GM21825 (cell line): ENCODE results near the gene KREMEN2.
A peak's percentile ranks its signal among the peaks of the same experiment; 100 is the strongest.

Experiments
- ATAC-seq: cut with Tn5 transposase; IDR thresholded peaks from one replicate; pipeline ENCODE4 v1.9.1; 2021; ENCODE audit warnings: mild to moderate bottlenecking, moderate library complexity; ENCODE audit not compliant: unreplicated experiment

KREMEN2 gene

DNA sequence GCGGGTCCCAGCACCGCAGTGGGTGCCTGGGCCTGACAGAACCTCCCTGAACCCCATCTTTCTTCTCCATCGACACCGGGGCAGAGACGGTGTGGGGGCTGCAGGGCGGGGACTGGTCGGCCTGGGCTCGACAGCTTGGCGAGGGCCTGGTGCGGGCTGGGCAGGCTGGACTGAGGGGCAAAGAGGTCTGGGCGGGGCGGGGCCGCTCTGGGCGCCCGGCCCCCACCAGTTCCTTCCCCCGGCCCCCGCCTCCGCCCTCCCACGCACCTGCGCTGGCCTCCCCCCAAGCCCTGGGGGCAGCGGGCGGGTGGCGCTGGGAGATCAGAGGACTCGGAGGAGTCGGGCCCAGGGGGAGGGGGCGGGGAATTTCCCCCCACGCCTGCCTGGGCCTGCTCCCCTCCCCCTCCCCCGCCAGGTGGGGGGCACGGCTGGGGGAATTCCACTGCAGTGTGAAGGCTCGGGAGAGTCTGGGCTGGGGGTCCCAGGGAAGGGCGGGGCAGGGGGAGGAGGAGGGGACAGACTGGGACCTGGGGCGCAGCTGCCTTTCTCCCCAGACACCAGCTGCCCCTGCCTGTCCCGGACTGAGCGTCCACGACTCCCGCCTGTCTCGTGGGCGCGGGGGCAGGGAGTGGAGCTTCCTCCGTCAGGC, 877 bp upstream of the KREMEN2 start:
- ATAC-seq: no peak

DNA sequence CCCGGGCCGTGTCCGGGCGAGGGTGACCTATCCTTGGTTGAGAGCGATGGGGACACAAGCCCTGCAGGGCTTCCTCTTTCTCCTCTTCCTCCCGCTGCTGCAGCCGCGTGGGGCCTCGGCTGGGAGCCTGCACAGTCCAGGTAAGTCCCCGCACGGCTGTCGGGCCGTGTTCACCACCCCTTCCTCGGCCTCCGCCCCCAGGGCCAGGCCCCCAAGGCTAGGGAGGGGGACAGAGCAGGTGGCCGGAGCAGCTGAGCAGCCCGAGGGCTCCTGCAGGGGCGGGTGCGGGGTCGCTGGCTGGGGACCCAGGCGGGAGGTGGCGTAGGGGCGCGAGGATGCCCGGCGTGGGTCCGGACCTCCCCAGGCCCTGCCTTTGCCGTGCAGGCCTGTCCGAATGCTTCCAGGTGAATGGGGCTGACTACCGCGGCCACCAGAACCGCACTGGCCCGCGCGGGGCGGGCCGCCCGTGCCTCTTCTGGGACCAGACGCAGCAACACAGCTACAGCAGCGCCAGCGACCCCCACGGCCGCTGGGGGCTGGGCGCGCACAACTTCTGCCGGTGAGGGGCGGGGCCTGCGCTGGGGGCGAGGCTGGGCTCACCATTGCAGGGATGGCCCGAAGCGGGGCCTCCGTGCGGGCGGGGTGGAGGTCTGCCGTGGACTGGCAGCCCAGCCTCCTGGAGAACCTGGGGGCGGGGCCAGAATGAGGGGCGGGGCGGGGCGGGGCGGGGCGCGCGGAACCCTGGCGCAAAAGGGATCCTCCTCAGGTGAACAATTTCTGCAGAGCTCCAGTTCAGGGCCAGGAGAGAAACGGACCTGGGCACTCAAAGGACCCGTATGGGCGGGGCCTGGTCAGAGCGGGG, 631 bp downstream of the KREMEN2 start:
- no peak for ATAC-seq

DNA sequence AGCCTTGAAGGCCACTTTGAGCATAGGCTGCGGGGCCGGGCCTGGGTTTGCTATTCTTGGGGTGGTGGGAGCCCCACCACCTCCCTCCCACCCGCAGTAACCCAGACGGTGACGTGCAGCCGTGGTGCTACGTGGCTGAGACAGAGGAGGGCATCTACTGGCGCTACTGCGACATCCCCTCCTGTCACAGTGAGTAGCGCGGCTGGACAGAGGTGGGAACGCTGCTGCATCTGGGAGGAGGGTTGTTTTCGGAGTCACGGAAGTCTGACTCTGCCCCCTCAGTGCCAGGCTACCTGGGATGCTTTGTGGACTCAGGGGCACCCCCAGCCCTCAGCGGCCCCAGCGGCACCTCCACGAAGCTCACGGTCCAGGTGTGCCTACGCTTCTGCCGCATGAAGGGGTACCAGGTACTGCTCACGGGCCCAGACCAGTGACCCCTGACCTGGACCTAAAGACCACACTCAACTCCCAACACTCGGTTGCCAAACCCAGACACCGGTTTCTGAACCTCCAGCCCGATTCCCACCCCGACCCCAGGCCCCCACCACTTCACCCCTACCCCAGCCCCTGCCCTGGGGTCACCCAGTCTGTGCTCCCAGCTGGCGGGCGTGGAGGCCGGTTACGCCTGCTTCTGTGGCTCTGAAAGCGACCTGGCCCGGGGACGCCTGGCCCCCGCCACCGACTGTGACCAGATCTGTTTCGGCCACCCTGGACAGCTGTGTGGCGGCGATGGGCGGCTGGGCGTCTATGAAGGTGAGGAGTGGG, 2.1 kb downstream of the KREMEN2 start:
- no peak for ATAC-seq

DNA sequence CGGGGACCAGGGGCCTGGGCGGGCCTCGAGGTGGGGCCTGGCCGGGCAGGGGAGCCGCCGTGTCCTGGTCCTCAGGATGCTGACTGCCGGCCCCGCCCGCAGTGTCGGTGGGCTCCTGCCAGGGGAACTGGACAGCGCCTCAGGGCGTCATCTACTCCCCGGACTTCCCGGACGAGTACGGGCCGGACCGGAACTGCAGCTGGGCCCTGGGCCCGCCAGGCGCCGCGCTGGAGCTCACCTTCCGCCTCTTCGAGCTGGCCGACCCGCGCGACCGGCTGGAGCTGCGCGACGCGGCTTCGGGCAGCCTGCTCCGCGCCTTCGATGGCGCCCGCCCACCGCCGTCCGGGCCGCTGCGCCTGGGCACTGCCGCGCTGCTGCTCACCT, 2.7 kb downstream of the KREMEN2 start:
- ATAC-seq: no peak

DNA sequence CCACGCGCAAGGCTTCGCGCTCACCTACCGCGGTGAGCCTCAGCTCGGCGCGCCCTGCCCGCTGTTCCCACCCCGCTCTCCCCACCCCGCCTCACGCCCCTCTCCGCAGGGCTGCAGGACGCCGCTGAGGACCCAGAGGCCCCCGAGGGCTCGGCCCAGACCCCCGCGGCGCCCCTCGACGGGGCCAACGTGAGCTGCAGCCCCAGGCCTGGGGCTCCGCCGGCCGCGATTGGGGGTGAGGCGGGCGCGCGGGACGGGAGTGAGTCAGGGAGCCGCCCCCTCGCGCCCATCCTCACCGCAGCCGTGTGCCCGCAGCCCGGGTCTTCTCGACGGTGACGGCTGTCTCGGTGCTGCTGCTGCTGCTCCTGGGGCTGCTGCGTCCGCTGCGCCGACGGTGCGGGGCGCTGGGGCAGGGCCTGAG, 3.1 kb downstream of the KREMEN2 start:
- ATAC-seq: no peak

DNA sequence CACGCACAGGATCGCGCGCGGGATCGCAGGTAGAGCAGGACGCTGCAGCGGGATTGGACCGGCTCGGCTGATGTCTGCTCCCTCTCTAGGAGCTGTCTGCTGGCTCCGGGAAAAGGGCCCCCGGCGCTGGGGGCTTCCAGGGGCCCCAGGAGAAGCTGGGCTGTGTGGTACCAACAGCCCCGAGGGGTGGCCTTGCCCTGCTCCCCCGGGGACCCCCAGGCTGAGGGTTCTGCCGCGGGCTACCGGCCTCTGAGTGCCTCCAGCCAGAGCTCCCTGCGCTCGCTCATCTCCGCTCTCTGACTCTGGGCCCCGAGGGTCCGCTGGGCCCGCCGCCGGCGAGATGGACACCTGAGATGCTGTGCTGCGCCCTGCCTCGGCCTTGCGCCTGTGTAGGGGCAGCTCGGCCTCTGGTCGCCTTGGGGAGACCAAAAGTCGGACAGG, 3.7 kb downstream of the KREMEN2 start:
- ATAC-seq: no peak

DNA sequence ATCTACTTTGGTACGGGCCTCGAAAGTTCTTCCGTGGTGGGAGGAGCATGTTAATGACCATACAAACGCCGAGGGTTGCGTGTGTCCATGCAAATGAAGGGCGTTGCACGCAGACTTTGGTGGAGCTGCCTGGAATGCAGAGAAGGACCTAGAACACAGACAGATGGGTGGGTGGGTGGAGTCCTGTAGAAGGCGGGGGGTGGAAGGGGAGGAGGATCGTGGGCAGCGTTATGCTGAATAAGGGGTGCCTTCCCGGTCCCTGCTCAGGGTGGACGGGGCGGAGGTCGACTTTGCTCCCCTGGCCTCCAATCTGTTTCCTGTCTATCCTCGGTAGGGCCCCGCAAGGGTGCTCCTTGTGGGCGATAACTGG, 4.3 kb downstream of the KREMEN2 start:
- no peak for ATAC-seq

DNA sequence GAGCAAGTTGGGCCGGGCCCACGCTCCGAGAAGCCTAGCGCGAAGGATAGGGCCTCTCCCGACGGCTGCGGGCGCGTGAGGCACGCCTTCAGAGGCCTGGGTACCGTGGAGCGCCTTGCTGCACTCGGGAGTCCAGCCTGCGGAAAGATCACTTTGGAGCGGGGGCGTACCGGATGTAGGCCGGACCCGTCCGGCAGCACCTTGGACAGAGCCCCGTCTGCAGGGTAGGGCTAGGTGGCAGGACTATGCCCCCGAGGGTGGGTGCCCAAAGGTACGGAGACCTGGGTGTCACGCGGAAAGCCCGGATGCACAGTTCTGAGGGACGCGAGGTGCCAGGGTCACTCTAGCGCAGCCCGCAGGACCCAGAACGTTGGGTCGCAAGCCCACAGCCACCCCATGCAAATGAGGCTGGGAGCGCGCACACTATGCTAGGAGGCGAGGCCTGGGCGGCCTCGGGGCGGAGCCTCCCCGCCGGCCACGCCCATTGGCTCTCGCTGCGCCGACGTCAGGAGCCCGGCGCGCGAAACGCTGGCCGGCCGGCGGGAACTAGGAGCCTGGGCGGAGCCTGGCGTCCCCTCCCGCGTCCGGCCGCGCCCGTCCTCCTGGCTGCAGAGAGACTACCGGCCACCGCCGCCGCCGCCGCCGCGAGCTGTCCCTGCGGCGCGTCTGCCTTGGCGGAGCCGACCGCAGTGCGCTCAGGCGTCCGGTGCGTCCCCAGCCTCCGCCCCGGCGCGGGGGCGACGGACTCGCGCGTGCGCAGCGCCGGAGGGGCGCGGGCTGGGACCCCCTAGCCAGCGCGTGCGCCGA, 4.9 kb downstream of the KREMEN2 start, which contains the start of gene PAQR4:
Gene PAQR4, plus strand, starts transcription at position 611 of the 807 bp plus-strand sequence. CDS start 327 bp downstream, outside the sequence.
- ATAC-seq: peak; percentile 60

DNA sequence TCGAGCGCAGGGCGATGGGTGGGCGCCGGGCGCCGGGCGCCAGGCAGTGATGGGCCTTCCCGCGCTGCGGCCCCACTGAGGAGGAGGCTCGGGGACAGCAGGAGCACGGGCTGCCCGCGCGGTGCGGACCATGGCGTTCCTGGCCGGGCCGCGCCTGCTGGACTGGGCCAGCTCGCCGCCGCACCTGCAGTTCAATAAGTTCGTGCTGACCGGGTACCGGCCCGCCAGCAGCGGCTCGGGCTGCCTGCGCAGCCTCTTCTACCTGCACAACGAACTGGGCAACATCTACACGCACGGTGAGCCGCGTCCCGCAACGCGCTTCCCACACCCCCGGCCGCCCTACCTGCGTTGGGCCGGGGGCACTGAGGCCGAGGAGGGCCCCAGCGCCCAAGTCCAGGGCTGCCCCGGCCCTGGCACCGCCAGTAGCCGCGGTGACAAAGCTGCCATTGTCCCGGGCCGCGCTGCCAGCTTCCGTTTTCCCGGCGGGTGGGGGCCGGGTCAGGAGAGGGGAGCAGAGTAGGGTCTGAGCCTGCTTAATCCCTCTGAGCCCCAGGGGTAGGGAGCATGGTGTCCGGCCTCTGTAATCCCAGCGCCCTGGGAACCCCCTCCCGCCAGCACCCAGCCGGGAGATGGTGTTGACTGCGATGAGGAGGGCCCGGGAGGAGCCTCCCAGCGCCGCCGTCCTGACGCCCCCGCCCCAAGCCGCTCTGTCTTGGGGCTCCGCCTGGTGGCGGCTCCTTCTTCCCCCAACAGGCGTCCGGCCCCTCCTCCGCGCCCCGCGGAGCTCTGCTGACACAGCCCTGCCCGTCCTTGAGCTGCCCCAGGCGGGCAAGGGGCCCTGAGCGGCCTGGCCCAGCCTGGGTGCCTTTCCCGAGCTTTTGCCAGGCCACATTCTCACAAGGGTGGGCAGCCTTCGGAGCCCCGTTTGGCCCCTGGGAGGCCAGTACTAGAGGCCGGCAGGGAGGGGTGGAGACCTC, 5.8 kb downstream of the KREMEN2 start:
- no peak for ATAC-seq

DNA sequence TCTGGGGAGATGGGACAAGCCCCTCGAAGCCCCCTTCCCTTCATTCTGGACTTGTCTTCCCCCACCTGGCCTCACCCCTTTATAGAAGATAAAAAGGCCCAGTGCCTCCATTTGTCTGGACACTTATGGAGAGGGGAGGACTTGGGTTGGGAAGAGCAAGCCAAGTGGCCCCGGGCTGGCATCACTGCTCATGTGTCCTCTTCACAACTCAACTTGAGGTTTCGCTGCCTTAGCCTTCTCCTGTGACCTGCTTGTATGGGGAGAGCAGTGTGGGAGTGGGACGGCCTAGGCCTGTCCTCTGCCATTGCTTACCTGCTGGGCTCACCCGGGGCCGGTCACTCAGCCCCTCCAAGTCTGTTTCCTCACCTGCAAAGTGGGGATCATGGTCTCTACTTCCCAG, 6.5 kb downstream of the KREMEN2 start:
- no peak for ATAC-seq

DNA sequence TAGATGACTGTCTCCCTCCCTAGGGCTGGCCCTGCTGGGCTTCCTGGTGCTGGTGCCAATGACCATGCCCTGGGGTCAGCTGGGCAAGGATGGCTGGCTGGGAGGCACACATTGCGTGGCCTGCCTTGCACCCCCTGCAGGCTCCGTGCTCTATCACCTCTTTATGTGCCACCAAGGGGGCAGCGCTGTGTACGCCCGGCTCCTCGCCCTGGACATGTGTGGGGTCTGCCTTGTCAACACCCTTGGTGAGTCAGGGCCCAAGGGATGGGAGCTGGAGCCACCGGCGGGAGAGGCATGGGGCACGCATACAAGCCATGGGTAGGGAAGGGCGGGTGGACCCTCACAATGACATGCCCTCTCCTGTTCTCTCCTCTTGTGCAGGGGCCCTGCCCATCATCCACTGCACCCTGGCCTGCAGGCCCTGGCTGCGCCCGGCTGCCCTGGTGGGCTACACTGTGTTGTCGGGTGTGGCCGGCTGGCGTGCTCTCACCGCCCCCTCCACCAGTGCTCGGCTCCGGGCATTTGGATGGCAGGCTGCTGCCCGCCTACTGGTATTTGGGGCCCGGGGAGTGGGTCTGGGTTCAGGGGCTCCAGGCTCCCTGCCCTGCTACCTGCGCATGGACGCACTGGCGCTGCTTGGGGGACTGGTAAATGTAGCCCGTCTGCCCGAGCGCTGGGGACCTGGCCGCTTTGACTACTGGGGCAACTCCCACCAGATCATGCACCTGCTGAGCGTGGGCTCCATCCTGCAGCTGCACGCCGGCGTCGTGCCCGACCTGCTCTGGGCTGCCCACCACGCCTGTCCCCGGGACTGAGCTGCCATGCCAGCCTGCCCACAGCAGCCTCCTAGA, 7.3 kb downstream of the KREMEN2 start:
- no peak for ATAC-seq

DNA sequence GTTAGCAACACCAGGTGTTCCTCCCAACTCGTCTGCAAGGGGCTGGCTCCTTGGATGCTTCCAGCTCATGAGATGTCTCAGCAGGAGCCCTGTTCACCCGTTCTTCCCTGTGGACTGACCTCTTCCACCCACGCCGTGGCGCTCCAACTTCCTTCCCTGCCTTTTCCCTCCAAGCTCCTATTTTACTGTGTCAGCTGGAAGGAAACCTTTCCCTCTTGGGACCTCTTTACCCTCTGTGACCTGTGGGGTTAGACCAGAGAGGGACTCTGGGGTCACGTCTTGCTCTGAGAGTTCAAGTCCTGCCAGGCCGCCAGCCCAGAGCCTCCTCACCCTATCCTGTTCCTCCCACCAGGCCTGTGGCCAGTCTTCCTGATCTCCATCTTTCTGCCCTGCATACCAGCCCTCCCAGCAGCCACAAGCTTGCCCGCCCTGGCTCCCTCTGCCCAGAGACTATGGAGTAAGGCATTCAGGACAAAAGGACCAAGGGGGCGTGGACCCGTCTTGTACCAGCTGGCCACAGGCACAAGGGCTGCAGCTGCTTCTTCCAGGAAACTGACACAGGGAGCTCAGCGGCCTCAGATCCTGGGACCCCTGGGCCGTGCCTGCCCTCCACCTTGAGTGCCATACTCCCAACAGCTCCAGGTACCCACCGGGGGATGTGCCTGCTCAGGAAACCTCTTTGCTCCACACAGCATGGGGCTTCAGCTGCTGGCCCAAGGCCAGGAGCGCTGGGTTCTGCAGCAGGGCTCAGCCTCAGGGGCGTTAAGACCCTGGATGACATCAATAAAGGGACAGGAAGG, 8.1 kb downstream of the KREMEN2 start:
- ATAC-seq: no peak

DNA sequence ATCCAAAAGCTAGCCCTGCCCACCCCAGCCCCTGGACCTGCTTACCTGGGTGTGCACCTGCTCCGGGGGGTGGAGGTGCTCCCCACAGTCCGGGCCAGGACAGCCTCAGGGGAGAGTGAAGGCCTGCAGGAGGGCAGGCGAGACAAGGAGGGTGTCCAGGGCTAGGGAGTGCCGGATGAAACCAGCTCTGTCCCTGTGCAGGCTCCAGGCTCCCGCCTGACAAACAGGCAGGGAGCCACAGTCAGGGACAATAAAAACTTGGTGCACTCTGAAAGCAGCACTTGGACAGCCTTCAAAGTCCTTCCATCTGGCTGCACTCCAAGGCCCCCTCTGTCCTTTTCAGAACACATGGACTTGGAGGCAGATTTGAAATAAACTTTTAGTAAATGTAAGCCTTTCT, 9.0 kb downstream of the KREMEN2 start:
- no peak for ATAC-seq

DNA sequence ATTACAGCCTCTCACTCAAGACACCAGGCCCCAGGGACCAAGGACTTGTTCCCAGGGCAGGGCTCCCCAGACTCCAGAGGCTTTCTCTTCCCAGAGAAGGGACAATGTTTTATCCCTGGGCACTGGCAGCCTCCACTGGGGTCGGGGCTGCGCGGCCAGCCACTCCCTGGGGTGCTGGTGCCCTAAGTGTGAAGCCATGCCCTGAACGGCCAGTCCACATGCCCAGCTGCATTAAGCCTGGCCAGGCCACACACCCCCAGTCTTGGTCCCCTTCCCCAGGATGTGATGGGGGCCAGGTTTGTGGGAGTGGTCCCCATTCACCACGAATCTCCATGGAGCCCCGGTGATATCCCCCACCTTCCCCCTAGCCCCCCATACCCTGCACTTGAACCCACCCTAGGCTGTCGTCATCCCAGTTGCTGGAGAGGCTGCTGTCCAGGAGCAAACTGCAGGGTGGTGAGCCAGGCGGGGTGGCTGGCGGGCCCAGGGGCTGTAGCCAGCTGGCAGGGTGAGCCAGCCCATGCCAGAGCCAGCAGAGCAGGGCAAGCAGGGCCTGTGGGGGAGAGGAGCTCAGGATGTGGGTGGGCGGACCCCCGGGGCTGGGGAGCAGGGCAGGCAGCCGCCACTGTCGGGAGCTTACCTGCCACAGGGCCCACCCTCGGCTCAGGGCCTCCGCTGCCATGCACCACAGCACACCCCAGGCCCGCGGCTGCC, 9.7 kb downstream of the KREMEN2 start:
- no peak for ATAC-seq

DNA sequence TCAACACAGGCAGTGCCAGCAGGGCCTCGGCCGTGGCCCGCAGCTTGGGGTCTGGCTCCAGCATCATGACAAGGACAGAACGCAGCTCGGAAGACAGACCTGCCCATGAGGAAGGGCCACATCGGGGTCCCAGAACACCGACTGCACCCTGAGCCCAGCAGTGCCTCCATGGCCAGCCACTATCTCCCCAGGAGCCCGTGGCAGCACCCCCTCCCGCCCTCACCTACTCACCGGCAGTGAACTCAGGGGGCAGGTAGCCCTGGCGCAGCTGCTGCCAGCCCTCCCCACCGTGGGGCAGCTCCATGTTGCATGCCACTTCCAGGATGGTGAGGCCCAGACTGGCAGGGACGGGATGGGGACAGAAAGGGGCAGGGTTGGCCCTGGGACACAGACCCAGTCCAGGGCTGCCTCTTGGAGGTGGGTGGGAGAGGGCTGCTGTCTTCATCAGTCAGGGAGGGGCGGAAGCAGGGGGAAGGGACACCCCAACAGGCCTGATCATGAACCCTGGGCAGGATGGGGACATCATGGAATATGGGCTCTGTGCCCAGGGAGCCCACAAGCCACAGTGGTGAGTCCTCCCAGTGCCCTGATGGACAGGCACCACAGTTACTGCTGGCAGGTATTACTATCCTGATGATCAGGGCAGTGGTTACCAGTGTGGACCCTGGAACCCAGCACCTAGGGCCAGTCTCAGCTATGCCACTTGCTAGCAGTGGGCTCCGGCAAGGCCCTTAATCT, 10.4 kb downstream of the KREMEN2 start:
- ATAC-seq: no peak

DNA sequence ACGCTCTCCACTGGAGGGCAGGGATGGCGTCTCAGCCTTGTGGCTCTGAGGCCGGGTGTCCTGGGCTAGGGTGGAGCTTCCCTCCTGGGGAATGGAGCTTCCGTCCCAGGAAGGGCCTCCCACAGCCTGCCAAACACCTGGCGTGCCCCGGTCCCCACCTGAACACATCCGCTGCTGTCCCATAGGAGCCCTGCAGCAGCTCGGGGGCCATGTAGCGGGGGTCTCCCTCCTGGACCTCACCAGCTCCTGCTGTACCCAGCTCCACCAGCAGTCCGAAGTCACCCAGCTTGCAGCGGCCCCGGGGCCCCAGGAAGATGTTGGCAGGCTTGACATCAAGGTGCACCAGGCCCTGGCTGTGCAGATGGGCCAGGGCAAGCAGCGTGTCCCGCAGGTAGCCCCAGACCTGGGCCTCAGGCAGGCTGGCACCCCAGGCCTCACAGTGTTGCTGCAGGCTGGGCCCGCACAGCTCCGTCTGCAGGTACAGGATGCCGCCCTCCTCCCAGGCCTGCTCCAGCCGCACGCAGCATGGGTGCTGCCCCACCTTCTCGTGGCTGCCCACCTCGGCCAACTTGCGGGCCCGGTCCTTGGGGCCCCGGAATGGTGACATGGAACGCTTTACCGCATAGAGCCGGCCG, 11.2 kb downstream of the KREMEN2 start:
- no peak for ATAC-seq
